ENCODE results near the gene LY6G5B.

DNA sequence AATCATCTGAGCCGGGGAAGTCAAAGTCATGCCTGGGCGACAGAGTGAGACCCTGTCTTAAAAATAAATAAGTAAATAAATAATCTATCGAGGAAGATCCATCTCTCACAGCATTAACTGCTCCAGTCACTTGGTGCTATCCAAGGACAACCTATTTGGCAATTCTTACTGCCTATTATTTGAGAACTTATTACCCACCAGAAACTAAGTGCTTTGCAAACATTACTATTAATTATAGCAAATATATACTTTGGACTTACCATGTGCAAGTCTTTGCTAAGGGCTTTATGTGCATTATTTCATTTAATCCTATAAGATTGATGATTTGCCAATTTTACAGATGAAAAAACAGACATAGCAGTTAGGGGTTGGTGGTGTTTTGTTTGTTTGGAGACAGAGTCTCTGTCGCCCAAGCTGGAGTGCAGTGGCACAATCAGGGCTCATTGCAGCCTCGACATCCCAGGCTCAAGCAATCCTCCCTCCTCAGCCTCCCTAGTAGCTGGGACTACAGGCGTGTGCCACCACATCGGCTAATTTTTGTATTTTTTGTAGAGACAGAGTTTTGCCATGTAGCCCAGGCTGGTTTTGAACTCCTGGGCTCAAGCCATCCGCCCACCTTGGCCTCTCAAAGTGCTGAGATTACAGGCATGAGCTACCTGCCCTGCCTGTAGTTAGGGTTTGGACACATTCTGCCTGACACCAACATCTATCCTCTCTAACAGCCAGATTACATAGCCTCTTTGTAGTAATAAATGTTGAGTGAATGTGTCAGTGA lies 15.0 kb upstream of the LY6G5B start:
- TF ChIP-seq, protein P1, sequence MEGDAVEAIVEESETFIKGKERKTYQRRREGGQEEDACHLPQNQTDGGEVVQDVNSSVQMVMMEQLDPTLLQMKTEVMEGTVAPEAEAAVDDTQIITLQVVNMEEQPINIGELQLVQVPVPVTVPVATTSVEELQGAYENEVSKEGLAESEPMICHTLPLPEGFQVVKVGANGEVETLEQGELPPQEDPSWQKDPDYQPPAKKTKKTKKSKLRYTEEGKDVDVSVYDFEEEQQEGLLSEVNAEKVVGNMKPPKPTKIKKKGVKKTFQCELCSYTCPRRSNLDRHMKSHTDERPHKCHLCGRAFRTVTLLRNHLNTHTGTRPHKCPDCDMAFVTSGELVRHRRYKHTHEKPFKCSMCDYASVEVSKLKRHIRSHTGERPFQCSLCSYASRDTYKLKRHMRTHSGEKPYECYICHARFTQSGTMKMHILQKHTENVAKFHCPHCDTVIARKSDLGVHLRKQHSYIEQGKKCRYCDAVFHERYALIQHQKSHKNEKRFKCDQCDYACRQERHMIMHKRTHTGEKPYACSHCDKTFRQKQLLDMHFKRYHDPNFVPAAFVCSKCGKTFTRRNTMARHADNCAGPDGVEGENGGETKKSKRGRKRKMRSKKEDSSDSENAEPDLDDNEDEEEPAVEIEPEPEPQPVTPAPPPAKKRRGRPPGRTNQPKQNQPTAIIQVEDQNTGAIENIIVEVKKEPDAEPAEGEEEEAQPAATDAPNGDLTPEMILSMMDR (IDR thresholded peaks at IDR 0.05) = no peak
- no peak for TF ChIP-seq POLR2A (IDR thresholded peaks at IDR 0.05)

Data from right lobe of liver (tissue), 4 donors.